ENCODE data around the gene HDAC7.

The HDAC7 gene

DNA sequence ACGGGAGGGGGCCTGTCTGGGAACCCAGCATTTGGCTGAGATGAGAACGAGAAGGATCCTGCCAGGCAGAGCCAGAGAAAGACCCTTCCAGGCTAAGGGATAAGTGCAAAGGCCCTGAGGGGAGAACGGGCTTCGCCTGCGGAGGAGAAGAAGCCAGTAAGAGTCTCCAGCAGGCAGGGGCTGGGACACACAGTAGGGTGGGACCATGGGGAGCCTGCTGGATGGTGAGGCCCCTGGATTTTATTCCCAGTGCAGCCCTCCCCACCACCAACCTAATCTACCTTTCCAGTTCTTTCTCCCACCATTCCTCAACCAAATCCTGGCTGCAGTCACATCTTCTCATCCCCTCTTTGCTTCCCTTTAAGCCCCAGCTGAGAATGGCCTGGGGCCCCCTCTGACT is 73.6 kb downstream of the HDAC7 start:
- DNase-seq (ENCODE audit: low spot score), result no peak

DNA sequence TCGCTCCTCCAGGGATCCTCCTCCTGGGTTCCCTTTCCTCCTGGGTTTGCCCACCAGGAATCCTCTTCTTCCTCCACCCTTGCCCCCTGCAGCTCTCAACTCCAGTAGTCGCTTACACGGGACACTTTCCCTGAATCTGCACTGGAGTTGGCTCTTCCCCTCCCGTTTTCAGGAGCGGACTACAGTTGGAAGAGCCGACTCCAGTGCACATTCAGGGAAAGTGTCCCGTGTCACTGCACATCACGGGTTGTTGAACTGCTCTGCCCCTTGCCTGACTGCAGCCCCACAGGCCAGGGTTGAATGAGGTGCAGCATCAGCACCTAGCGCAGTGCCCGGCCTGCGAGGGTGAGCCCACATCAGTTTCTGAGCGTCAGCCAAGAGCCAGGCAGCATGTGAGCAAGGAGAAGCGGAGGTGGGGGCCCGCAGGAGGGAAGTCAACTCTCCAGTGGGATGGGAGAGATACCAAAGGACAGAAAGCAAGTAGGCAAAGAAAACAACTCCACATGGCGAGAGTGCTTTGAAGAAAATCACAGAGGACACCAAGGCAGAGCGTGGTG is 74.1 kb downstream of the HDAC7 start:
- DNase-seq (ENCODE audit: low spot score), result no peak

DNA sequence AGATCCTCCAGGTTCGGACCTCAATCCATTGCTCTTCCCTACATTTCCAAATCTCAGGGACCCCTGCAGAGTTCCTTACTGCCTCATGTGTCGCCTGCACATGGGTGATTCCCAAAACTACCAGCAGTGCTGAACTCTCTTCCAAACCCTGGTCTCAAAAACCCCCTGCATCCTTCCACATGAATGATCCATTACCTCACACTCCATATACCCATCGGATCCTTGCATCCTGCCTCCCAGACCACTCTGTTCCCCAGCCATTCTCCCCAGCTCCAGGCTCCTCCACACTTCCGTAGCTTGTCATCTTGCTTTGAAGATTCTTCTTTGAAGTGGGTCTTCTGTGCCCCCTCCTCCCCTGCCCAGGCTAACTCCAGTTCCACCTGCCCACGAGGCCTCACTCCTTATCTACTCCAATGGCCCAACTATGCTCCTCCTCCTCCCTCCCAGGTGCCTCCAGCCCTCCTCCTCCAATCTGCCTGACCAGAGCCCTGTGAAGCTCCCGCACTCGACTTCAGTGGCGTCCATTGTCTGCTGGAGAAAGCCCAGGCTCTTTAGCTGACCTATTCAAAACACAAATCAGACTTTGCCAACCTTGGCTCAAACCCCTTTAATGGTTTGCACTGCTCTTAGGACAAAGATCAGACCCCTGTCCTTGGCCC is 74.8 kb downstream of the HDAC7 start:
- DNase-seq (ENCODE audit: low spot score), result no peak

DNA sequence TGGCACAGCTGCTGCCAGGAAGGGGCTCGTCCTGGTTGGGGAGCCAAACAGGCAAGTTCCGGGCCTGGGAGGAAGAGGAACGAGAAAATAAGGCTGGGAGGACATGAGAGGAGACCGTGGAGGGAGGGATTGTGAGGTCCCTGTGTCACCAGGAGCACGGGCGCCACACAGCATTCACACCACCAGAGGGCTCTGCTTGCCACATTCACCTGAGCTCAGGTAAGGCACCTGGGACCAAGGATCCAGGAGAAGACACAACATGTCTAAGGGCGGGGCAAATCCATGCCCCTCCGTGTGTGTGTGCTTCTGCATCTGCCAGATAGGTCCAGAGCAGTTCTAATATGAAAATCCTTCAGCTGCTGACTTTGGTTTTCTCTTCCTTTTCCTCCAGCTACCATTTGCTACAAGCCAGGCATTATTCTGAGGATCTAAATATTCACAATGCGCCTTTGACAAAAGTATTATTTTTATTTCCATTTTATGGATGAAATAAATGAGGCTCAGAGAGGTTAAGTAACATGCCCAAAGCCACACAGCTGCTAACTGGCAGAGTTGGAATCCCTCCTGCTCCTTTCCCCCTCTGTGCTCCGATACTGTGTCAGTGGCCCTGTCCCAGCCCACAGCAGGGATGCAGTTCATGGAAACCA is 75.6 kb downstream of the HDAC7 start:
- peak; percentile 15 for DNase-seq (ENCODE audit: low spot score)

DNA sequence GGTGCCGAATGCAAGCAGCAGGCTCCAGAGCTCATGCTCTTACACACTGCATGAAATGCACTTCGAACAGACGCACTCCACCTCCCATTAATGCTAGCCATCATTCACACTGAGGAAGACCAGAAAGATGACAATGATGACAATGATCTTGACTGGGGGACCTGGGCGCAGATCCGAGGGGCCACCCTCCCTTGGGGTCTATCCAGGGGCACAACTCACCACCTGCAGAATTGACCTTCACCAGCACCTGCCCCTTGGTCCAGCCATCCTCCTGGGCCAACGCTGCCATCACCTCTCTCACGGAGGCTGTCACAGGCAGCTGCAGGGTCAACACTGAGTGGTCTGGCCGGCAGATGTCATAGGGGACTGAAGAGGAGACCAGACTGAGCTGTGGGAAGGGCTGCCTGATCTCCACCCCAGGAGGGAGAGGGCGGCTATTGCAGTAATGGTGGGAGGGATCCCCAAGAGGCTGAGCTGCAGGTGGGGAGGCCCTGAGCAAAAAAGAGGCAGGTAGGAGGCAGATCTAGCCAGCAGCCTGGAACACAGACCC is 76.3 kb downstream of the HDAC7 start:
- DNase-seq (ENCODE audit: low spot score), result no peak

DNA sequence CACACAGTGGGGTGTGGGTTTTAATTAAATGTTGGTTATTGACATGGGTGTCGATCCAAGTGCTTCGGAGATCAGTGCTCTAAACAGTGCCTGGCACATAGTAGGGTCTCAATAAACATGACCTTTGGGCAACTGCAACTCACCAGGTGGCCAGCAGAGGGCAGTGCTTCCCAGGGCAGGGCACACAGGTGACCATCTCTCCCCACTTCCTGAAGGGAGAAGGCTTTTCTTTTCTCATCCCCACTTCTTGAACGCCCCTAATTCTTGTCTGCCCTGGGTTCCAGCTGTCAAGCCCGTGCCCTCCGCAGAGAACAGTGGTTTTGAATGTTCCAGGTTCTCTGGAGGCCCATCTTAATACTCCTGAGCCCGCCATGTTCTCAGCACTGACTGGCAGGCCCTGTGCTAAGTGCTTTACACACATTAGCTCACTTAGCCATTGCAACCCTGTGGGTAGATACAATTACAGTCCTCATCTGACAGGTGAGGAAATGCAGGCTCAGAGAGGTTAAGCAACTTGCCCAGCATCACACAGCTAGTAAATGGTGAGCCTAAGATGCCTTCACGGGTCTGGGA is 77.4 kb downstream of the HDAC7 start:
- peak; percentile 78 for DNase-seq (ENCODE audit: low spot score)

DNA sequence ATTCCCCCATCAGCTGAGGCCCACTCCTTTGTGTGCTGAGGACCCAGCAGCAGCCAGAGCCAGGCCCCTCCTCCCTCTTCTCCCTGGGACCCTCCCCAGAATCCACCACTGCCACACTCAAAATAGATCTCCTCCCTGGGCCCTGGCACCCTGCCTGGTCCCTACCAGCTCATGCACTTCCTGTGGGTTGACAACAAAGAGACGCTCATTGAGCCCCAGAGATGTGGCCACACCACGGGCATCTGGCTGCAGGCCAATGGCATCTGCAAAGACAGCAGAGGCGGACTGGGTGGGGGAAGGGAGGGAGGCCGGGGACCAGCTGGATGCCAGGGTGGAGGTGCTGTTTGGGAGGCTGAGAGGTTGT is 78.4 kb downstream of the HDAC7 start:
- DNase-seq (ENCODE audit: low spot score), result peak; percentile 26

DNA sequence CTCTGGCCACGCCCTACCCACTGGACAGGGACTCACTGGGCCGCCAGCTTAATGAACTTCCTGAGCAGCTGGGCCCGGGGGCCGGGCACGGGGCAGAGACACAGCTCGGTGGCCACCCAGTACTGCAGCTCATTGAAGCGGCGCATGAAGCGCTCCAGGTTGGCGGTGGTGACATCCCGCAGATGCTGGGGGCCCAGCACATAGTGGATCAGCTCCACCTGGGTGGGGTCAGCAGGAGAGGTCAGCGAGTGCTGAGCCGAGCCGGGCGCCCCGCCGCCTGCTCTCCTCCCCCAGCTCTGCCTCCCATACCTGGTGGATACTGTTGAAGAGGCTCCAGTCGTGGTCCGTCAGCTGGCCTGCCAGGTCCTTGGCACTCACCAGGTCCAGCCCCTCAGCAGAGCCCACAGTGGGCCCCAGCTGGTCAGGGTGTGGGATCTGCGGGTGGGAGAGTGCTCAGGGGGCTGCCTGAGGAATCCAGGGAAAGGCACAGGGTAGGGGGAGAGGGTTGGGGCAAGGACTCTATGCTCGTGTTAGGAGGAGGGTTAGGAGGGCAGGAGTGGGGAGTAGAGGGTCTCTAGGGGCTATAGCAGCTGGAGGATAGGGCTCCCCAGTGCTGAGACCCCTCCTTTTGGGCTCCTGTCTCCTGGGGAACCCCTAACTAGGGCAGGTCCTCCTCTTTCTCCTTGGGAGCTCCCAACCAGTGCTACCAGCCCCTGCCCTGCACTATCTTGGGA is 78.9 kb downstream of the HDAC7 start:
- no peak for DNase-seq (ENCODE audit: low spot score)

DNA sequence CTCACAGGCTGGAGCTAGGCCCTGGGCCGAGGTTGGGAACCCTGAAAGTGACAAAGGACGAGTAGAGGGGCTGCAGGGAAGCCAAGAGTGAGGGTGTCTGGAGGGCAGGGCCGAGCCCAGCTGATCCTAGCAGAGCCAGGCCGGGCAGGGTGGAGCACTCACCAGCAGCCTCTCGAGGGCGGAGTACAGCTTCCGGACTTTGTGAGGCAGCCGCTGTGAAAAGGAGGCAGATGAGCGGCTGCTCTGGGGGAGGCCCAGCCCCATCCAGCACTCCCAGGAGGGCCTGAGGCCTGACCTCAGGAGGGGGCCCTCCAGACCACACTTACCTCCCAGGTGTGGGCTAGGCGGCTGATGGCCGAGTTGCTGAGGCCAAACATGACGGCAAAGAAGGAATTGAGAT is 79.7 kb downstream of the HDAC7 start:
- no peak for DNase-seq (ENCODE audit: low spot score)

DNA sequence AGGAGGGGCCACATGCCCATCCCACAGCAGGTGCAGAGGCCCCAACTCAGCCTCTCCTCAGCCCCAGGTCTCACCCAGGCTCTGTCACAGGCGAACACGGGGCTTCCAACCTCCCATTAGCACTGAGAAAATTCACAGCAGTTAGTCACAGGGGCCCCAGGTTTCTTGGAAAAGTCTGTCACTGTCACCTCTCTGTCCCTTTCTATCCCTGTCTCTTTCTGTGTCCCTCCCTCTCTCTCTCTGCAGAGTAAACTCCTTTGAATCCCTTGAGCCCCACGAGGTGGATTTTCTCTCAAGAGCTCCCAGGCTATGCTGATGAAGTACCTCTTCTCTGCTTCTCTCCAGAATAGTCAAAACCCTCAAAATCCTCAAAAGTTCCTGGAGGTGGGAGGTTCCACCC is 80.4 kb downstream of the HDAC7 start:
- no peak for DNase-seq (ENCODE audit: low spot score)

DNA sequence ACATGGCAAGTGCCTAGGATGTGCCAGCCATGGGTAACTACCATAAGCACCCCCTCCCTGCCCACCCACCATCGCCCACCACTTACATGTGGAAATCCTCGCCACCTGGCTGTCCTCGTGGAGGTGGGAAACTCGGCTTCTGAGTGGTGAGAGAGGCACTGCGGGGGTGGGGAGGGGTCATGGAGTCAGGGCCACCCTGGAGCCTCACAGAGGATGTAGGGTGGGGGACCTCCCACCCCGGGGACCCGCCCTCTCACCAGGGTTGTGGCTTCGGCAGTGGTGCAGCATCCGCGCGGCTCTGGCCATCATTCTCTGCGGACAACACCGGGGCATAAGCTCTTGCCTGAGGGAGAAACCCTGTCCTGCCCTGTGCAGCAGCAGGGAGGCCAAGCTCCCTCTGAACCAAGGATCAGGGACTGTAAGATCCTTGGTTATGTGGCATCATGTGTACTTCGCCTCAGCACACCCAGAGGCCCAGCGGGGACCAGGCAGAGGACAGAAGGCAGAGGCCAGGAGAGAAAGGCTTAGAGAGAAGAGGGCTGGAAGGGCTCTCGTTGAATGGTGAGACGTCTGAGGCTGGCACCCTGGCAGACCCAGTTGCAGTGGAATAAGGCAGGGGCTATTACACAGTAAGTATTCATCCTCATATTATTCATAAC is 81.6 kb downstream of the HDAC7 start:
- DNase-seq (ENCODE audit: low spot score), result no peak

DNA sequence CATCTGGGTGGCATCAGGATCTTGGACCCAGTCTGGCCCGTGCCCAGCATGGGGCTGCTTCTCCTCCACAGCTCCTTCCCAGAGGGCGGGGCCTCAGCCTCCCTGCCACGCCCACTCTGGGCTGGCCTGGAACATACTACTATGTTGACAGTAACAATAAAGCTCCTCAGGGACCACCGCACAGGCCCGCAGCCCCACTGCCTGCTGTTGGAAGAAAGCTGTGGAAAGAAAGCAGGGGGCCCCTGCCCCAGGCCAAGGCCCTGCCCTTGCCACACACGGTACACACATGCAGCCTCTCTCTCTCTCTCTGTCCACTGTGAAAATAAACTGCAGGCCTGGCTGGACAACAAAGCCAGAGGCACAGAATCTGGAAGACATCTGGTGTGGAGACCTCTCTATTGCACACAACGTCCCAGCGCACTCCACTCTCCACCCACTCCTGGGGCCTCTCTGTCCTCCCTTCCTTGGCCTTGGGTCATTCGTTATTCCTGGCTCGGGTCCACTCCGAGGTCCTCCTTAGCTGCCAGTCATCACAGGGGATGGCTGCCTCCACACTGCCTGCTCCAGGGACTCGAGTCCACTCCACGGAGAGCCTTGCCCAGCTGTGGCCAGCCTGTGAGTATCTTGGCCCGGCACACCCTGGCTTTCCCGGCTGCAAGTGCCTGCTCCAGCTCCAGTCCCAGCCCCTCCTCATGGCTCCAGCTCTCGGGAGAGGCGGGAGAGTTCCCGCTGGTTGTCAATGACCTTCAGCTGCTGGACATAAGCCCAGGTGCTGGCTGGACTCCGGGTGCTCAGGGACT is 82.6 kb downstream of the HDAC7 start:
- DNase-seq (ENCODE audit: low spot score), result no peak

DNA sequence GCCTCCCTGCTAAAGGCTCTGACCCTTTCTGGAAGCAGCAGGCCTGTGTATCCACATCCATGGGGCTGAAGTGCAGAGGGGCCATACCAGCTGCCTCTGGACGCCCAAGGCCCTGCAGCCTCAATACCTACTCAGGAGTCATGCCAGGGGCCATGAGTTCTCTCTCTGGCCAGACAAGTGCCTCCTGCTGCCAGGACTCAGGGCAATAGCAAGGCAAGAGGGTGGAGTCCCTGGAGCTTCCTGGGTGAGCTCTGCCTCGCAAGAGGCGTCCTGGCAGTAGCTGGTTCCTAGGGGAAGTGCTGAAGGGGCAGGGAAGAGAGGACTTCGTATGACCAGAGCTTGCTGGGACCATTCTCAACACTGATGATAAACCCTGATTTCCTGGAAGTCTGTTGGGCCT is 83.5 kb downstream of the HDAC7 start:
- no peak for DNase-seq (ENCODE audit: low spot score)

DNA sequence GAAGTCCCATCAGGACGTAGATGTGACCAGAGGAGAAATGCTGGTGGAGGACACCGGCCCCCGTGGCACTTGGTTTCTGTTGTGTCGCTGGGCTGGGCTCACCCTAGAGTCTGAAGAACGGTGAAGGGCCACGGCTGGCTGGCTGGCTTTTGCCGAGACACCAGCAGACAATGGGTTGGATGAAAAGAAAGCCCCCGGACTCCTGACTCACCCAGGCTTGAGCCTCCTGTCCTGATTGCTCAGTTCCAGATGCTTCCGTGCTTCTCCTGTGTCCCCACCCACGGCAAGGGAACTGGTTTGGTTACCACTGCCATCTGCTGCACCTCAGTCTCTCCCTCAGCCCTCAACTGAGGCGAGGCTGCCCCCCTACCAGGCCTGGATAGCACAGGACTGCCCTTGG is 84.1 kb downstream of the HDAC7 start:
- no peak for DNase-seq (ENCODE audit: low spot score)

DNA sequence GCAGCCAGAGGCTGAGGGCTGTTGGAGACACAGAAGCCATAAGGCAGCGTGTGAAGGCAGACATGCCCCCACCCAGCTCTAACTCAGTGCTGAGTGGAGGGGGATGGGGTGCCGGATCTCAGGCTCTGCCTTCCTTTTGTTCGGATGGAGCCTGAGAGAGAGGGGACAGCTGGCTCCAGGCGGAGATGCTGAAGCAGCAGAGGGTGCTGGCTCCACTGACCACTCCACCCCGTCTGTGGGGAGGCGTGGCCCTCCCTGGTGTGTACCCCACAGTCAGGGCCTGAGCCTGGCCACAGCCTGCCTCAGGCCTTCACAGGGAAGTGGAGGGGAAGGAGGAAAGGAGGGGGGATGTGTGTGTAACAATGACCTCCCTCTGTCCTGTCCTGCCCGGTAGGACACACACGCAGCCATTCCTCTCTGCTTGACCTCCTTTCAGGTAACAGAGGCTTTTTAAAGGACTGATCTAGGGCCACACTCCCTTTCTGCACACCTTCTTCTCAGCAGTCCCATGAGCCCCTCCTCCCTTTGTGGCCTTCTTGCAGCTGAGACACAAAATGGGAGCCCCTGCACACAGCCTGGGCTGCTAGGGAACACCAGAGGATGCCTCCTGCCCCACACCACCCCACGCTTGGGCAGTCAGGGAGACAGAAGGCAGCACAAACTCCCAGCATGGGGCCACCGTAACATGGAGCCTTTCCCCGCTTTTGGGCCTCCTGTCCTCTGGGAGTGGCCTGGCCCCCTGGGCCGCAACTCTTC is 84.8 kb downstream of the HDAC7 start:
- DNase-seq (ENCODE audit: low spot score), result no peak

DNA sequence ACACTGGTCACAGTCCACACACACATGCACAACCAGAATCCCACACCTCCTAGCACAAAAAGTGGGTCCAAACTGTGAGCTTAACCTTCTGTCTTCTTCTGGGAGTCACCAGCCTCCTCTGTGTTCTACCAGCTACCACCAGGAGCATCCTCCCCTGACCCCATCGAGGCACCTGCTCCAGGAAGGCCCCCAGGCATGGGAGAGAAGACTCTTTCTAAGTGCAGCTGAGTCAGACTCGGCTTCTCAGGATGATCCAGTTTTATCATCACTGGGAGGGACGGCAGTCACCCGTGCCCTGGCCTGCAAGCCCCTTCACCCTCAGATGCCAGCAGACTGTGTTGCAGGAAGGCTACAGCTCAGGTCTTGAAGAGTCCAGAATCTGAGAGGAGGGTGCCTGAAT is 86.6 kb downstream of the HDAC7 start:
- DNase-seq (ENCODE audit: low spot score), result no peak
